Body of pancreas (tissue), 4 donors: Measurements from ENCODE around the gene ZNF563. TPM values are rescaled to one million over a fixed set of nuclear protein-coding genes. Genes with fewer than 3 reads are reported as not detected.

Source experiments
- ATAC-seq: fragments of 150-250 bp; one replicate; pipeline ENCODE4 v1.9.1; 2016
- DNase-seq, 4 donors: peaks; one replicate each; pipeline ENCODE4 v3.0.0-alpha.2; 2019
- H3K27ac ChIP-seq, 4 donors: fragments of 200-600 bp; sonication (generic); 1 replicate in 3 of 4; 2 replicates in 1 of 4; pipeline versions ENCODE4 v1.5.1 to v1.6.1; 2016 to 2019; ENCODE audit warnings: mild to moderate bottlenecking in 1 of 4, mixed read lengths in 1 of 4, moderate library complexity in 1 of 4
- H3K27me3 ChIP-seq, 2 donors: fragments of 200-600 bp; sonication (generic); one replicate each; pipeline ENCODE4 v1.6.0; 2016; ENCODE audit warnings: mild to moderate bottlenecking in 1 of 2
- H3K36me3 ChIP-seq, 2 donors: fragments of 200-600 bp; sonication (generic); replicated peaks in 1 of 2; 2 replicates each; pipeline ENCODE4 v1.5.1; 2016; ENCODE audit warnings: low read depth in 2 of 2; ENCODE audit not compliant: insufficient read depth in 1 of 2
- H3K4me1 ChIP-seq: fragments of 200-600 bp; sonication (generic); one replicate; pipeline ENCODE4 v1.6.0; 2016
- H3K4me3 ChIP-seq, 2 donors: fragments of 200-600 bp; sonication (generic); 1 replicate in 1 of 2; 2 replicates in 1 of 2; pipeline ENCODE4 v1.5.1; 2016 to 2019
- H3K9me3 ChIP-seq, 3 donors: fragments of 200-600 bp; sonication (generic); 1 replicate in 2 of 3; 2 replicates in 1 of 3; pipeline ENCODE4 v1.5.1; 2016
- POLR2A ChIP-seq, 3 donors: fragments of 450-650 bp; IDR thresholded peaks; one replicate each; pipeline ENCODE4 v1.6.1; 2016; ENCODE audit warnings: antibody characterized with exemption in 3 of 3, mild to moderate bottlenecking in 2 of 3
- WGBS, 2 donors: methylation state at CpG; one replicate each; pipeline ENCODE4 v1.1.5; 2017; 5-methylcytosine and 5-hydroxymethylcytosine counted together
- intact Hi-C: fragments of 100-400 bp; cut with DNase I; formaldehyde crosslinking; loops from one replicate; pipeline ENCODE4 v1.15.1; 2023
- total RNA-seq, 2 donors: library from RNA; depleted of rRNA; stranded (reverse); fragments of >200 nt; gene quantifications; one replicate each; pipeline ENCODE4 v1.1.0, GENCODE V29; 2016
- TF ChIP-seq, protein P1 (sequence below), 7 experiments: fragments of 450-650 bp in 4 of 7; fragments of 200-600 bp in 3 of 7; sonication (generic) in 3 of 7; IDR thresholded peaks; one replicate each; pipeline ENCODE4 v1.5.1; 2016 to 2019; ENCODE audit warnings: antibody characterized with exemption in 7 of 7

The ZNF563 gene
- total RNA-seq, 2 donors from 2014 or later: 0.99 to 6.0 TPM

- no peak overlapping the region for H3K4me3 ChIP-seq
- no peaks in the 10 kb centered on the region for H3K4me1 ChIP-seq
- no peak overlapping the region for H3K27ac ChIP-seq
- DNase-seq (no peak), ATAC-seq (no peak)
- intact Hi-C loops: no loop called here
- H3K9me3 ChIP-seq: peaks cover 0 to 27% (median 0%) of the 10 kb centered on the region in 3 donors
- 97% methylated on average over 8 of the region's 8 CpGs for WGBS, 2 donors
- H3K27me3 ChIP-seq: no peaks in the 10 kb centered on the region
- H3K36me3 ChIP-seq: peaks cover 9 to 10% of the 10 kb centered on the region in 2 donors
- TF ChIP-seq, protein P1, sequence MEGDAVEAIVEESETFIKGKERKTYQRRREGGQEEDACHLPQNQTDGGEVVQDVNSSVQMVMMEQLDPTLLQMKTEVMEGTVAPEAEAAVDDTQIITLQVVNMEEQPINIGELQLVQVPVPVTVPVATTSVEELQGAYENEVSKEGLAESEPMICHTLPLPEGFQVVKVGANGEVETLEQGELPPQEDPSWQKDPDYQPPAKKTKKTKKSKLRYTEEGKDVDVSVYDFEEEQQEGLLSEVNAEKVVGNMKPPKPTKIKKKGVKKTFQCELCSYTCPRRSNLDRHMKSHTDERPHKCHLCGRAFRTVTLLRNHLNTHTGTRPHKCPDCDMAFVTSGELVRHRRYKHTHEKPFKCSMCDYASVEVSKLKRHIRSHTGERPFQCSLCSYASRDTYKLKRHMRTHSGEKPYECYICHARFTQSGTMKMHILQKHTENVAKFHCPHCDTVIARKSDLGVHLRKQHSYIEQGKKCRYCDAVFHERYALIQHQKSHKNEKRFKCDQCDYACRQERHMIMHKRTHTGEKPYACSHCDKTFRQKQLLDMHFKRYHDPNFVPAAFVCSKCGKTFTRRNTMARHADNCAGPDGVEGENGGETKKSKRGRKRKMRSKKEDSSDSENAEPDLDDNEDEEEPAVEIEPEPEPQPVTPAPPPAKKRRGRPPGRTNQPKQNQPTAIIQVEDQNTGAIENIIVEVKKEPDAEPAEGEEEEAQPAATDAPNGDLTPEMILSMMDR (IDR thresholded peaks at IDR 0.05): no peak
- TF ChIP-seq POLR2A (IDR thresholded peaks at IDR 0.05): no peak
Observed at GRCh38 chr19:12350185-12350889, 16.9 kb upstream of the ZNF563 start.

DNA sequence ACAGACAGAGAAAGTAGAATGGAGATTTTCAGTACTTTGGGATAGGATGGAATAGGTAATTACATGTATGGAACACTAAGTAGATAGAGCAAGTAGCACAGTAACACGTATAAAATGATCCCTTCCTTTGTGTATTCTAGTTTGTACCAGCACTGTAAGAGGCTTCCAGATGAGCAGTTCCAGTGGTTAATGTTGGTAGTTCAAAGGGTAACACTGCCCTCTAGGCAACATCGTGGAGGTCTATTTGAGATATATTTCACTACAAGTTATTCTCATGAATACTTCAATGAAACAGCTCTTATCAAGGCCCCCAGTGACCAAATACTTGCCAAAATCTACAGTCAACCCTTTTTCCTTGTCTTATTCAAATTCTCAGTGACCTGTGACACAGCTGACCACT, 13.5 kb upstream of the ZNF563 start:
- no peak for ATAC-seq
- intact Hi-C loops: no loop called here
- WGBS, 2 donors: 43 to 45% methylated on average over 2 of the region's 2 CpGs

DNA sequence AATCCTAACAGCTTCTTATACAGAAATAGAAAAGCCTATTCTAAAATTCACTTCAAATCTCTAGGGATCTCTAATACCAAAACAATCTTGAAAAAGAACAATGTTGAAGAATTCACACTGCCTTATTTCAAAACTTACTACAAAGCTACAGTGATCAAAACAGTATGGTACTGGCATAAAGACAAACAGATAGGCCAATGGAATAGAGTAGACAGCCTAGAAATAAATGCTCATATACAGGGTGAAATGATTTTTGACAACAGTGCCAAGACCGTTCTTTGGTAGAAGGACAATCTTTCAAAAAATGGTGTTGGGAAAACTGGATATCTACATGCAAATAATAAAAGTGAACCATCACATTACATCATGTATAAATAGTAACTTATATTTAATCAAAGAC, 11.8 kb upstream of the ZNF563 start:
- peaks cover 0 to 14% (median 0%) of the 10 kb centered on the region in 3 donors for H3K9me3 ChIP-seq

More for the DNA sequence above, 13.5 kb upstream of the ZNF563 start:
- Histone ChIP-seq H3K27ac (no peak overlapping the region), H3K9me3 (peaks cover 0 to 22% (median 0%) of the 10 kb centered on the region in 3 donors), H3K4me1 (no peaks in the 10 kb centered on the region), H3K27me3 (no peaks in the 10 kb centered on the region), H3K36me3 (peaks cover 9 to 10% of the 10 kb centered on the region in 2 donors), H3K4me3 (no peak overlapping the region)
- no peak for DNase-seq
- no peak for TF ChIP-seq POLR2A (IDR thresholded peaks at IDR 0.05)
- TF ChIP-seq, protein P1 (IDR thresholded peaks at IDR 0.05): no peak

DNA sequence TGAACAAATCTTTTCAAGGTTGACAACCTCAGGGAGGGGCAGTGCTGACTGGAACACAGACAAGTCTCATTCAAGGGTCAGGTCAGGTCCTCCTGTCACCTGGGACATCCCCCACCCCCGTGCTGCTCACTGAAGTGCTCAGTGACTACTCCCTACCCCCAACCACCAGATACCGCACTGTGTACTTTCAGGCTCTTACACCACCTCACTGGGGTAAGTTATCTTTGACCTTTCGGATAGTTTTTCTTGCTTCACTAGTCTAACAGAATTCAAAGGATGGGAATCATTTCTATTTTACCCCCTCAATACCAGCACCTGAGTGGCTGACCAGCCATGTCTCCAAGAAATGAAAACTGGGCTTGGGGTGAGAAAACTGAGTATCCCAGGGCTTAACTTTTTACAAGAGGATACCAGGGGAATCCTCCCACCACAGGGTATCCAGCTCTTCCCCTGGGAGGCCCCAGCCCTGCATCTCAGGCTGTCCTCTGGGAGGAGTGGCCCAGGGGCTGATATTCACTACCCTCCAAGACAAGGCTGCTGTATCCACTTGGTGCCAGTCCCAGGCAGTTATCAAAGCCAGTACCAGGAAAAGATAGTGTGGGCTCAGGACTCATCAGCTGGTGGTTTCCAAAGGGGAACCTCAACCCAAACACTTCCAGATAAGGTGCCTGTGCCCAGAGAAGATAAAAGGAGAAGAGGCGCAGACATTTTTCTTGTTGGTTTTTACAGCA, 2.1 kb downstream of the ZNF563 start:
- no peak for TF ChIP-seq POLR2A (IDR thresholded peaks at IDR 0.05)
- TF ChIP-seq, protein P1 (IDR thresholded peaks at IDR 0.05): no peak
- Histone ChIP-seq H3K9me3 (no peaks in the 10 kb centered on the region), H3K4me3 (no peak overlapping the region), H3K36me3 (no peaks in the 10 kb centered on the region), H3K4me1 (peaks cover 29% of the 10 kb centered on the region), H3K27ac (peak overlapping the region in 2 of 4 donors; percentile 87 to 89), H3K27me3 (no peaks in the 10 kb centered on the region)
- ATAC-seq (no peak), DNase-seq (no peak)
- intact Hi-C loops: no loop called here
- WGBS, 2 donors: 59 to 74% methylated on average over 4 of the region's 4 CpGs

More for the DNA sequence above, 11.8 kb upstream of the ZNF563 start:
- Histone ChIP-seq H3K4me3 (no peak overlapping the region), H3K27ac (no peak overlapping the region), H3K36me3 (peaks cover under 1 to 4% of the 10 kb centered on the region in 2 donors), H3K4me1 (no peaks in the 10 kb centered on the region), H3K27me3 (no peaks in the 10 kb centered on the region)
- 97 to 100% methylated on average over 1 of the region's 1 CpG for WGBS, 2 donors
- ATAC-seq: no peak
- DNase-seq: no peak
- TF ChIP-seq POLR2A (IDR thresholded peaks at IDR 0.05): no peak
- TF ChIP-seq, protein P1 (IDR thresholded peaks at IDR 0.05): no peak
- intact Hi-C loops: no loop called here
